Calu3 (cell line): ENCODE measurements around the gene ZGLP1. TPM values are rescaled to one million over a fixed set of nuclear protein-coding genes. Genes with fewer than 3 reads are reported as not detected.
A peak's percentile ranks its signal among the peaks of the same experiment; 100 is the strongest.

Source experiments
- BruUV-seq: library from RNA; stranded (reverse); fragments of 400-500 nt; replicated peaks from 2 replicates; lab custom pipeline; 2021; lab: Mats Ljungman, UMichigan
- CTCF ChIA-PET: fragments of 300-600 bp; sonication (Branson Sonifier 250); formaldehyde crosslinking; loops from one replicate; lab custom pipeline; 2022; ENCODE audit warnings: antibody characterized with exemption; lab: Charles Lee
- DNase-seq: peaks from one replicate; pipeline ENCODE4 v3.0.0; 2022
- H3K27ac Mint-ChIP-seq: one replicate; pipeline ENCODE4 v1.8.0; 2022; ENCODE audit warnings: mixed read lengths; ENCODE audit not compliant: unreplicated experiment
- H3K27me3 Mint-ChIP-seq: one replicate; pipeline ENCODE4 v1.8.0; 2022; ENCODE audit warnings: mixed read lengths; ENCODE audit not compliant: unreplicated experiment
- H3K36me3 Mint-ChIP-seq: one replicate; pipeline ENCODE4 v1.8.0; 2022; ENCODE audit warnings: mild to moderate bottlenecking, moderate library complexity, mixed read lengths; ENCODE audit not compliant: insufficient read depth, unreplicated experiment
- H3K4me1 Mint-ChIP-seq: one replicate; pipeline ENCODE4 v1.8.0; 2022; ENCODE audit warnings: mild to moderate bottlenecking, low read depth, mixed read lengths; ENCODE audit not compliant: unreplicated experiment
- H3K4me3 Mint-ChIP-seq: one replicate; pipeline ENCODE4 v1.8.0; 2022; ENCODE audit warnings: mild to moderate bottlenecking, low read depth, moderate library complexity, mixed read lengths; ENCODE audit not compliant: unreplicated experiment
- H3K9me3 Mint-ChIP-seq: one replicate; pipeline ENCODE4 v1.8.0; 2022; ENCODE audit warnings: low read depth, mixed read lengths; ENCODE audit not compliant: unreplicated experiment
- intact Hi-C: fragments of 100-400 bp; cut with micrococcal nuclease; formaldehyde crosslinking; loops from one replicate; pipeline ENCODE4 v1.10.0; 2022; ENCODE audit not compliant: unreplicated experiment
- total RNA-seq: library from RNA; stranded (reverse); gene quantifications from 2 replicates; pipeline ENCODE4 v1.2.3, GENCODE V29; 2022
- TF ChIP-seq, protein P1 (sequence below): fragments of 200-600 bp; IDR thresholded peaks from one replicate; pipeline ENCODE4 v1.8.0; 2022; ENCODE audit warnings: antibody characterized with exemption; ENCODE audit not compliant: unreplicated experiment

The ZGLP1 gene
- total RNA-seq, 1 experiment from 2014 or later = 4.6 TPM

DNA sequence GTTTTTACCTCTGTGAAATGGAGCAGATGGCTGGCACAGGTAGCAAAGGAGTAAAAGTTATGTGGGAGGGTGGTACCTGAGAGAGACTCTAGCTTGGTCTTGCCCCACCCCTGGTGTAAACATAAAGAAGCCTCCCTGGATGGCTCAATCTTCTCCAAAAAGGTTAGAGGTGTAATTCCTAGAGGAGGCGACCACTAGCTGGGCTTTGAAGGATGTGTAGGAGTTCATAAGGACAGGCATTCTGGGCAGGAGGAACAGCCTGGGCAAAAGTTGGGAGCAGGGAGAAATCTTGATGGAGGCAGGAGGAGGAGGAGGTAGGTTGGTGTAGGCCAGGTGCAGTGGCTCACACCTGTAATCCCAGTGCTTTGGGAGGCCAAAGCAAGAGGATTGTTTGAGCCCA, 30.7 kb downstream of the ZGLP1 start:
- BruUV-seq = no TSS peak
- no peak overlapping the region for H3K4me3 Mint-ChIP-seq
- peaks cover 74% of the 10 kb centered on the region for H3K36me3 Mint-ChIP-seq
- no peak for DNase-seq
- intact Hi-C loops = no loop called here
- H3K9me3 Mint-ChIP-seq = no peaks in the 10 kb centered on the region
- H3K4me1 Mint-ChIP-seq = peaks cover 11% of the 10 kb centered on the region
- no peak overlapping the region for H3K27ac Mint-ChIP-seq
- H3K27me3 Mint-ChIP-seq = no peaks in the 10 kb centered on the region
- CTCF ChIA-PET = interaction anchor here (0.7 kb wide), 1 partner anchor 300 kb away, joined by 8 read pairs; no protein-coding TSS in a partner anchor
- TF ChIP-seq, protein P1, sequence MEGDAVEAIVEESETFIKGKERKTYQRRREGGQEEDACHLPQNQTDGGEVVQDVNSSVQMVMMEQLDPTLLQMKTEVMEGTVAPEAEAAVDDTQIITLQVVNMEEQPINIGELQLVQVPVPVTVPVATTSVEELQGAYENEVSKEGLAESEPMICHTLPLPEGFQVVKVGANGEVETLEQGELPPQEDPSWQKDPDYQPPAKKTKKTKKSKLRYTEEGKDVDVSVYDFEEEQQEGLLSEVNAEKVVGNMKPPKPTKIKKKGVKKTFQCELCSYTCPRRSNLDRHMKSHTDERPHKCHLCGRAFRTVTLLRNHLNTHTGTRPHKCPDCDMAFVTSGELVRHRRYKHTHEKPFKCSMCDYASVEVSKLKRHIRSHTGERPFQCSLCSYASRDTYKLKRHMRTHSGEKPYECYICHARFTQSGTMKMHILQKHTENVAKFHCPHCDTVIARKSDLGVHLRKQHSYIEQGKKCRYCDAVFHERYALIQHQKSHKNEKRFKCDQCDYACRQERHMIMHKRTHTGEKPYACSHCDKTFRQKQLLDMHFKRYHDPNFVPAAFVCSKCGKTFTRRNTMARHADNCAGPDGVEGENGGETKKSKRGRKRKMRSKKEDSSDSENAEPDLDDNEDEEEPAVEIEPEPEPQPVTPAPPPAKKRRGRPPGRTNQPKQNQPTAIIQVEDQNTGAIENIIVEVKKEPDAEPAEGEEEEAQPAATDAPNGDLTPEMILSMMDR = no peak

GRCh38 chr19:10277795-10278589, 31.6 kb downstream of the ZGLP1 start:
- Mint-ChIP-seq H3K36me3 (peaks cover 80% of the 10 kb centered on the region), H3K9me3 (no peaks in the 10 kb centered on the region), H3K4me3 (no peak overlapping the region), H3K4me1 (peaks cover 15% of the 10 kb centered on the region), H3K27me3 (no peaks in the 10 kb centered on the region), H3K27ac (no peak overlapping the region)
- TF ChIP-seq, protein P1 = no peak
- intact Hi-C loops = no loop called here
- BruUV-seq = no TSS peak
- CTCF ChIA-PET = interaction anchor here (0.7 kb wide), 1 partner anchor 299 kb away, joined by 8 read pairs; no protein-coding TSS in a partner anchor
- no peak for DNase-seq

DNA sequence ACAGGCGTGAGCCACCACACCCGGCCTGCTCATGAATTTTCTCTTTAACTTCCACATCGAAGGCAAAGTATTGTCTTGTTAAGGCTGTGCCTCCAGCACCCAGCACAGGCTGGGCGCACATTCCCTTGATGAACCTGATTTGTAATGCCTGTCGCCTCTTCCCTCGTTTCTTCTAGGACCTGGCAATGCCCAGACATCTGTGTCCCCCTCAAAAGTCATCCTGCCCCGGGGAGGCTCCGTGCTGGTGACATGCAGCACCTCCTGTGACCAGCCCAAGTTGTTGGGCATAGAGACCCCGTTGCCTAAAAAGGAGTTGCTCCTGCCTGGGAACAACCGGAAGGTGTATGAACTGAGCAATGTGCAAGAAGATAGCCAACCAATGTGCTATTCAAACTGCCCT, 35.0 kb downstream of the ZGLP1 start:
- Mint-ChIP-seq H3K36me3 (peaks cover 93% of the 10 kb centered on the region), H3K4me1 (peaks cover 15% of the 10 kb centered on the region), H3K27ac (no peak overlapping the region), H3K27me3 (no peaks in the 10 kb centered on the region), H3K4me3 (peak overlapping the region; percentile 24), H3K9me3 (no peaks in the 10 kb centered on the region)
- CTCF ChIA-PET = interaction anchor here (0.7 kb wide), 1 partner anchor 242 kb away, joined by 3 read pairs; no protein-coding TSS in a partner anchor
- no peak for DNase-seq
- intact Hi-C loops = no loop called here
- BruUV-seq = no TSS peak
- TF ChIP-seq, protein P1 = no peak

GRCh38 chr19:10271543-10272086, 38.0 kb downstream of the ZGLP1 start:
- CTCF ChIA-PET = interaction anchor here (0.6 to 3.7 kb wide), 7 partner anchors 12 to 189 kb away, joined by 3 to 40 read pairs (median 4); partner anchors contain the start of gene FDX2
- peak overlapping the region; percentile 71 for H3K4me3 Mint-ChIP-seq
- BruUV-seq = TSS peak; percentile 80
- peaks cover 18% of the 10 kb centered on the region for H3K4me1 Mint-ChIP-seq
- intact Hi-C loops = no loop called here
- peak overlapping the region; percentile 42 for H3K27ac Mint-ChIP-seq
- H3K36me3 Mint-ChIP-seq = peaks cover 68% of the 10 kb centered on the region
- no peaks in the 10 kb centered on the region for H3K9me3 Mint-ChIP-seq
- TF ChIP-seq, protein P1 = no peak
- no peaks in the 10 kb centered on the region for H3K27me3 Mint-ChIP-seq
- DNase-seq = no peak
